Fibroblast of lung (primary cell): Measurements from ENCODE around the gene ELMOD1. TPM values are rescaled to one million over a fixed set of nuclear protein-coding genes. Genes with fewer than 3 reads are reported as not detected.

Experiments
- DNase-seq, 2 donors: peaks; one replicate each; pipeline versions ENCODE4 v3.0.0 to v3.0.0-alpha.2; 2010; ENCODE audit warnings: low read depth in 2 of 2
- H2AFZ ChIP-seq: 2 replicates; pipeline ENCODE4 v1.5.1; 2012; ENCODE audit warnings: low read length, control low read depth, inconsistent platforms
- H3K27ac ChIP-seq: 2 replicates; pipeline ENCODE4 v1.5.1; 2011; ENCODE audit warnings: low read length, control low read depth; ENCODE audit not compliant: insufficient read depth
- H3K27me3 ChIP-seq: 2 replicates; pipeline ENCODE4 v1.5.1; 2011; ENCODE audit warnings: mild to moderate bottlenecking, low read length; ENCODE audit not compliant: control insufficient read depth, insufficient read depth
- H3K36me3 ChIP-seq: 2 replicates; pipeline ENCODE4 v1.5.1; 2011; ENCODE audit warnings: low read length; ENCODE audit not compliant: control insufficient read depth, insufficient read depth
- H3K4me1 ChIP-seq: 2 replicates; pipeline ENCODE4 v1.5.1; 2011; ENCODE audit warnings: low read length; ENCODE audit not compliant: control insufficient read depth, insufficient read depth; ENCODE audit errors: extremely low read depth
- H3K4me2 ChIP-seq: 2 replicates; pipeline ENCODE4 v1.5.1; 2011; ENCODE audit warnings: low read length, control low read depth; ENCODE audit not compliant: insufficient read depth; ENCODE audit errors: extremely low read depth
- H3K4me3 ChIP-seq, 4 experiments: fragments of 200-600 bp in 1 of 4; sonication (generic) in 1 of 4; replicated peaks in 1 of 4; 2 replicates each; pipeline ENCODE4 v1.5.1; 2011 to 2016; ENCODE audit warnings: low read length in 4 of 4, low read depth in 3 of 4, mild to moderate bottlenecking in 3 of 4, control low read depth in 2 of 4, inconsistent platforms in 1 of 4, mixed read lengths in 1 of 4; ENCODE audit not compliant: insufficient read depth in 1 of 4; ENCODE audit errors: control extremely low read depth in 1 of 4
- H3K79me2 ChIP-seq: 2 replicates; pipeline ENCODE4 v1.5.1; 2012; ENCODE audit warnings: mild to moderate bottlenecking, low read length, inconsistent platforms; ENCODE audit not compliant: control insufficient read depth, insufficient read depth
- H3K9ac ChIP-seq: 2 replicates; pipeline ENCODE4 v1.5.1; 2011; ENCODE audit warnings: mild to moderate bottlenecking, low read length, control low read depth; ENCODE audit not compliant: insufficient read depth
- H3K9me3 ChIP-seq: 2 replicates; pipeline ENCODE4 v1.5.1; 2012; ENCODE audit warnings: low read depth, low read length; ENCODE audit not compliant: control insufficient read depth, insufficient read depth
- H4K20me1 ChIP-seq: 2 replicates; pipeline ENCODE4 v1.5.1; 2011; ENCODE audit warnings: low read length; ENCODE audit not compliant: control insufficient read depth, insufficient read depth; ENCODE audit errors: extremely low read depth
- CTCF ChIP-seq, 2 donors: IDR thresholded peaks in 1 of 2; conservative IDR thresholded peaks in 1 of 2; 1 replicate in 1 of 2; 2 replicates in 1 of 2; pipeline ENCODE4 v1.5.1; 2011 to 2012; ENCODE audit warnings: low read length in 2 of 2, control low read depth in 1 of 2, inconsistent platforms in 1 of 2, low read depth in 1 of 2, mild to moderate bottlenecking in 1 of 2
- EZH2 ChIP-seq: IDR thresholded peaks from 2 replicates; pipeline ENCODE4 v1.5.1; 2012; ENCODE audit warnings: low read length, control low read depth, mild to moderate bottlenecking; ENCODE audit errors: missing control alignments
- polyA plus RNA-seq, 2 donors: library from polyadenylated mRNA; depleted of rRNA in 1 of 2; stranded (reverse) in 1 of 2; unstranded in 1 of 2; fragments of >200 nt; gene quantifications; 2 replicates each; pipeline ENCODE4 v1.2.1, GENCODE V29; 2011 to 2012; ENCODE audit warnings: missing spikeins in 1 of 2
- total RNA-seq: library from RNA; depleted of rRNA; stranded (reverse); fragments of >200 nt; gene quantifications from 2 replicates; pipeline ENCODE4 v1.2.1, GENCODE V29; 2014

The ELMOD1 gene
- total and polyA plus RNA-seq, 2 donors (not counting 1 experiment from before 2014, with no cell fraction given): 0.17 to 0.91 TPM

- no peaks in the 10 kb centered on the region for H3K4me1 ChIP-seq
- no peaks in the 10 kb centered on the region for H3K9me3 ChIP-seq
- H3K36me3 ChIP-seq: no peaks in the 10 kb centered on the region
- no peak overlapping the region for H3K4me3 ChIP-seq
- TF ChIP-seq EZH2: no peak
- TF ChIP-seq CTCF (conservative IDR thresholded peaks at IDR 0.05 in 1 of 2, IDR thresholded peaks at IDR 0.05 in 1 of 2; ENCODE audit: low read depth in 1 of 2, low read length in 2 of 2): peak; percentile 82 to 86
- no peaks in the 10 kb centered on the region for H3K27me3 ChIP-seq
- H2AFZ ChIP-seq: no peak overlapping the region
- H3K4me2 ChIP-seq: no peak overlapping the region
- no peak overlapping the region for H3K27ac ChIP-seq
- H3K79me2 ChIP-seq: no peaks in the 10 kb centered on the region
- peak in 1 of 2 donors; percentile 60 for DNase-seq
- H4K20me1 ChIP-seq: no peaks in the 10 kb centered on the region
- no peak overlapping the region for H3K9ac ChIP-seq
Observed at GRCh38 chr11:107549253-107549953, 41.5 kb upstream of the ELMOD1 start.

DNA sequence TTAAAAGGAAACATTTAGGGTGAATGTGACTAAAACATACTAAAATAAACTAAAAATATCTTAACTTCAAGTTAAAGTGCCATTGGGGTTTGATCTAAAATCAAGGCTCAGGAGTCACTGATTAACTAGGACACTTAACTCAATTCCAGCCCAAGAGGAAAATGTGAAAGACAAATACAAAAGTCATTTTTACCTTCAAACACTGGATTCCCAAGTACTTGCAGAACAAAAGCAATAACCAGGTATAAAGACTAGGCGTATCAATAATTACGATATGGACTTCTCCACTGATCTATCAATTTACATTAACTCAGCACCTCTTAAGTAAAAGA lies 41.0 kb upstream of the ELMOD1 start:
- Histone ChIP-seq H3K4me3 (no peak overlapping the region), H3K4me2 (no peak overlapping the region), H3K27me3 (no peaks in the 10 kb centered on the region), H3K9ac (no peak overlapping the region), H3K27ac (no peak overlapping the region), H3K4me1 (no peaks in the 10 kb centered on the region), H3K36me3 (no peaks in the 10 kb centered on the region), H4K20me1 (no peaks in the 10 kb centered on the region), H2AFZ (no peak overlapping the region), H3K9me3 (no peaks in the 10 kb centered on the region), H3K79me2 (no peaks in the 10 kb centered on the region)
- no peak for DNase-seq
- TF ChIP-seq EZH2: no peak
- no peak for TF ChIP-seq CTCF (conservative IDR thresholded peaks at IDR 0.05 in 1 of 2, IDR thresholded peaks at IDR 0.05 in 1 of 2; ENCODE audit: low read depth in 1 of 2, low read length in 2 of 2)

- Histone ChIP-seq H3K9me3 (no peaks in the 10 kb centered on the region), H3K79me2 (no peaks in the 10 kb centered on the region), H3K4me1 (no peaks in the 10 kb centered on the region), H3K36me3 (no peaks in the 10 kb centered on the region), H4K20me1 (no peaks in the 10 kb centered on the region), H2AFZ (no peak overlapping the region), H3K27me3 (no peaks in the 10 kb centered on the region), H3K4me3 (no peak overlapping the region), H3K27ac (no peak overlapping the region), H3K4me2 (no peak overlapping the region), H3K9ac (no peak overlapping the region)
- DNase-seq: no peak
- TF ChIP-seq CTCF (conservative IDR thresholded peaks at IDR 0.05 in 1 of 2, IDR thresholded peaks at IDR 0.05 in 1 of 2; ENCODE audit: low read depth in 1 of 2, low read length in 2 of 2) (no peak), EZH2 (no peak)
Observed at GRCh38 chr11:107550304-107550703, 40.6 kb upstream of the ELMOD1 start.
